Measurements from ENCODE around the gene ITGB5. TPM values are rescaled to one million over a fixed set of nuclear protein-coding genes. Genes with fewer than 3 reads are reported as not detected.

ITGB5 gene
- total and polyA plus RNA-seq, 2 experiments from 2014 or later = 103 to 109 TPM

DNA sequence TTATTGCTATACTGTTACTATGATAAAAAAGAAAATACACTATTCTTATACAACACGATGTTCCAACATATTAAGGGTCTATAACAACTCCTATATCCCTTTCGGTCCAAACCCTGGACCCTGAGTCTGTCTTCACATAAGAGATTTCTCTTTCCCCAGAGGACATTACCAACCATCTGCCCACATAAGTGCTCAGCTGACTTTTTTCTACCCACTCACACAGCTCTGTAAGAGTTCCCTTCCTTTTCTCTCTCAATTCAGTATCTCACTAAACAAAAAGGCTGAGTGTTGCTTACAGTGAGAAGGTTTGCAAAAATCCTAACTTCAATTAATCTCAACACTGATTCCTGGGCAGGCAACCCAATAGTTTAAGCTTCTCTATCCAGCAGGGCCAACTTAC is 30.5 kb downstream of the ITGB5 start:
- H3K9me3 ChIP-seq (ENCODE audit: low read depth) = no peaks in the 10 kb centered on the region
- no peak overlapping the region for H3K27ac ChIP-seq
- H3K4me3 ChIP-seq = no peak overlapping the region
- no peak overlapping the region for H3K4me2 ChIP-seq
- H3K4me1 ChIP-seq (ENCODE audit: insufficient read depth) = peaks cover 25% of the 10 kb centered on the region
- TF ChIP-seq EZH2 (IDR thresholded peaks at IDR 0.05; ENCODE audit: borderline replicate concordance) (no peak), EZH2phosphoT487 (IDR thresholded peaks at IDR 0.05; ENCODE audit: low read depth, severe bottlenecking, unreplicated experiment) (no peak), CTCF (IDR thresholded peaks at IDR 0.05; ENCODE audit: poor library complexity) (no peak)
- H2AFZ ChIP-seq = no peak overlapping the region
- H3K79me2 ChIP-seq = peaks cover under 1% of the 10 kb centered on the region
- H3K36me3 ChIP-seq (replicated peaks; ENCODE audit: insufficient read depth, low read depth) = no peaks in the 10 kb centered on the region
- no peaks in the 10 kb centered on the region for H4K20me1 ChIP-seq (ENCODE audit: insufficient read depth, poor library complexity, severe bottlenecking)
- DNase-seq (ENCODE audit: low spot score) = no peak
- H3K9me2 ChIP-seq (replicated peaks; ENCODE audit: insufficient read depth) = no peaks in the 10 kb centered on the region
- no peaks in the 10 kb centered on the region for H3K27me3 ChIP-seq
- WGBS (ENCODE audit: low lambda C conversion rate, missing lambda C conversion rate) = 98% methylated on average over 2 of the region's 2 CpGs

DNA sequence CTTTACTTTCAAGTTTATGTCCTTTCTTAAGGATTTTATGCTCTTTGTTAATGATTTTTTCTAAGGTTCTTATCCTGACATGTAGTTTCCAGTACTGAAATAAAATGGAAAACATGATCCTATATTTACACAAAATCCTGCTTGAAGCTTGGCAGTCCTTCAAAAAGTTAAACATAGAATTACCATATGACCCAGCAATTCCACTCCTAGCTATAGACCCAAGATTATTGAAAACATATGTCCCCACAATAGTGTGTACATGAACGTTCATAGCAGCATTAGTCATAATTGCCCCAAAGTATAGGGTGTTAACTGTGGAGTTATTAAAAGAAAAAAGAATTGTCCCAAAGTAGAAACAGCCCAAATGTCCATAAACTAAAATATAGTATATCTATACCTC is 33.2 kb downstream of the ITGB5 start:
- H3K36me3 ChIP-seq (replicated peaks; ENCODE audit: insufficient read depth, low read depth) = no peaks in the 10 kb centered on the region
- no peak overlapping the region for H3K4me2 ChIP-seq
- no peaks in the 10 kb centered on the region for H3K27me3 ChIP-seq
- H3K4me3 ChIP-seq = no peak overlapping the region
- peak overlapping the region; percentile 82 for H3K27ac ChIP-seq
- H3K4me1 ChIP-seq (ENCODE audit: insufficient read depth) = peaks cover 28% of the 10 kb centered on the region
- peaks cover 2% of the 10 kb centered on the region for H3K79me2 ChIP-seq
- H4K20me1 ChIP-seq (ENCODE audit: insufficient read depth, poor library complexity, severe bottlenecking) = no peaks in the 10 kb centered on the region
- DNase-seq (ENCODE audit: low spot score) = no peak
- no peak overlapping the region for H2AFZ ChIP-seq
- 36% methylated on average over 1 of the region's 1 CpG for WGBS (ENCODE audit: low lambda C conversion rate, missing lambda C conversion rate)
- H3K9me2 ChIP-seq (replicated peaks; ENCODE audit: insufficient read depth) = no peaks in the 10 kb centered on the region
- TF ChIP-seq EZH2phosphoT487 (IDR thresholded peaks at IDR 0.05; ENCODE audit: low read depth, severe bottlenecking, unreplicated experiment) (no peak), CTCF (IDR thresholded peaks at IDR 0.05; ENCODE audit: poor library complexity) (no peak), EZH2 (IDR thresholded peaks at IDR 0.05; ENCODE audit: borderline replicate concordance) (no peak)
- no peaks in the 10 kb centered on the region for H3K9me3 ChIP-seq (ENCODE audit: low read depth)

- peak overlapping the region; percentile 82 for H3K27ac ChIP-seq
- WGBS (ENCODE audit: low lambda C conversion rate, missing lambda C conversion rate) = 68% methylated on average over 3 of the region's 3 CpGs
- H3K4me1 ChIP-seq (ENCODE audit: insufficient read depth) = peaks cover 27% of the 10 kb centered on the region
- H4K20me1 ChIP-seq (ENCODE audit: insufficient read depth, poor library complexity, severe bottlenecking) = no peaks in the 10 kb centered on the region
- H3K36me3 ChIP-seq (replicated peaks; ENCODE audit: insufficient read depth, low read depth) = no peaks in the 10 kb centered on the region
- TF ChIP-seq EZH2phosphoT487 (IDR thresholded peaks at IDR 0.05; ENCODE audit: low read depth, severe bottlenecking, unreplicated experiment) (no peak), CTCF (IDR thresholded peaks at IDR 0.05; ENCODE audit: poor library complexity) (no peak), EZH2 (IDR thresholded peaks at IDR 0.05; ENCODE audit: borderline replicate concordance) (no peak)
- no peak overlapping the region for H2AFZ ChIP-seq
- H3K79me2 ChIP-seq = peaks cover 3% of the 10 kb centered on the region
- DNase-seq (ENCODE audit: low spot score) = no peak
- H3K4me2 ChIP-seq = no peak overlapping the region
- H3K9me2 ChIP-seq (replicated peaks; ENCODE audit: insufficient read depth) = no peaks in the 10 kb centered on the region
- no peaks in the 10 kb centered on the region for H3K27me3 ChIP-seq
- H3K9me3 ChIP-seq (ENCODE audit: low read depth) = no peaks in the 10 kb centered on the region
- no peak overlapping the region for H3K4me3 ChIP-seq
Measured at GRCh38 chr3:124853446-124853845, 33.7 kb downstream of the ITGB5 start.

DNA sequence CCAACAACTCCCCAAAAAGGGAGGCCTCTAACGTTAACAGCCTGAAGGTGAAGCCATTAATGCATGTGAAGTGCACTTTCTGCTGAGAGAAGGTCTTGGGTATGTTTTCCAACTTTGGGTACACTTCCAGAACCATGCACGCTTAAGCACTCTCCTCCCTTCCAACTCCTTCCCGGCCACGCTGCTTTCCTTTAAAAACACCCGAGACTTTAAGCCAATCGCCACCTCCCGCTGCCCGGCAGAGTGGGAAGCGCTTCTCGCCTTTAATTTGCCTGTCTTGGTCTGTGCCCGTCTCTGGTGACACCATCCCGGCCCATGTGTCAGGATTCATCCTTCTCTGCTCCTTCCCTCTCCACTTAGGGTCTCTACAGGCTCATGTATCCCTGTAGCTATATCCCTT is 35.3 kb downstream of the ITGB5 start:
- TF ChIP-seq EZH2 (IDR thresholded peaks at IDR 0.05; ENCODE audit: borderline replicate concordance) (no peak), EZH2phosphoT487 (IDR thresholded peaks at IDR 0.05; ENCODE audit: low read depth, severe bottlenecking, unreplicated experiment) (no peak), CTCF (IDR thresholded peaks at IDR 0.05; ENCODE audit: poor library complexity) (no peak)
- Histone ChIP-seq H3K4me1 (ENCODE audit: insufficient read depth) (peaks cover 23% of the 10 kb centered on the region), H4K20me1 (ENCODE audit: insufficient read depth, poor library complexity, severe bottlenecking) (no peaks in the 10 kb centered on the region), H2AFZ (no peak overlapping the region), H3K4me3 (no peak overlapping the region), H3K9me3 (ENCODE audit: low read depth) (no peaks in the 10 kb centered on the region), H3K27ac (peak overlapping the region; percentile 82), H3K9me2 (replicated peaks; ENCODE audit: insufficient read depth) (no peaks in the 10 kb centered on the region), H3K79me2 (peaks cover 3% of the 10 kb centered on the region), H3K36me3 (replicated peaks; ENCODE audit: insufficient read depth, low read depth) (no peaks in the 10 kb centered on the region), H3K4me2 (no peak overlapping the region), H3K27me3 (no peaks in the 10 kb centered on the region)
- no peak for DNase-seq (ENCODE audit: low spot score)
- 89% methylated on average over 12 of the region's 12 CpGs for WGBS (ENCODE audit: low lambda C conversion rate, missing lambda C conversion rate)

All from hepatocyte (in vitro differentiated cells).